Naive thymus-derived CD8-positive, alpha-beta T cell (primary cell): ENCODE measurements around the gene JMJD1C. TPM values are rescaled to one million over a fixed set of nuclear protein-coding genes. Genes with fewer than 3 reads are reported as not detected.
"Not testable (repeated sequence)": the region's sequence is repeated elsewhere in the genome, so short reads cannot be mapped to it uniquely, and the experiment has no call there.

Experiments
- ATAC-seq, 2 donors: fragments of 150-1000 bp; cut with Tn5 transposase in 1 of 2; sonication (Bioruptor Pico), chemical (Tn5 transposase) in 1 of 2; 1 replicate in 1 of 2; 2 replicates in 1 of 2; pipeline ENCODE4 v1.10.0; 2021; ENCODE audit warnings: mild to moderate bottlenecking in 2 of 2, moderate library complexity in 2 of 2
- POLR2A ChIA-PET: fragments of 350-600 bp; sonication (Branson Sonifier 250); formaldehyde crosslinking; loops from one replicate; lab custom pipeline; 2021; ENCODE audit warnings: antibody characterized with exemption; lab: Charles Lee
- DNase-seq, 10 donors: peaks; one replicate each; pipeline versions ENCODE4 v3.0.0 to v3.0.0-alpha.2; 2020 to 2022
- H3K27ac Mint-ChIP-seq, 10 donors: one replicate each; pipeline ENCODE4 v1.8.0; 2020 to 2022; ENCODE audit warnings: mild to moderate bottlenecking in 10 of 10, mixed read lengths in 10 of 10, moderate library complexity in 4 of 10, inconsistent platforms in 1 of 10
- H3K27me3 Mint-ChIP-seq, 5 donors: one replicate each; pipeline ENCODE4 v1.8.0; 2021 to 2022; ENCODE audit warnings: mixed read lengths in 5 of 5
- H3K36me3 Mint-ChIP-seq, 3 donors: one replicate each; pipeline ENCODE4 v1.8.0; 2020 to 2022; ENCODE audit warnings: mixed read lengths in 3 of 3, mild to moderate bottlenecking in 2 of 3, inconsistent platforms in 1 of 3
- H3K4me1 Mint-ChIP-seq, 4 donors: one replicate each; pipeline ENCODE4 v1.8.0; 2021 to 2022; ENCODE audit warnings: mixed read lengths in 4 of 4
- H3K4me3 Mint-ChIP-seq, 10 donors: one replicate each; pipeline ENCODE4 v1.8.0; 2020 to 2022; ENCODE audit warnings: mild to moderate bottlenecking in 10 of 10, mixed read lengths in 10 of 10, moderate library complexity in 6 of 10, inconsistent platforms in 1 of 10
- H3K9me3 Mint-ChIP-seq, 9 donors: one replicate each; pipeline ENCODE4 v1.8.0; 2020 to 2022; ENCODE audit warnings: mixed read lengths in 9 of 9, mild to moderate bottlenecking in 3 of 9, inconsistent platforms in 1 of 9, moderate library complexity in 1 of 9
- polyA plus RNA-seq, 3 donors: library from polyadenylated mRNA; unstranded; fragments of 300-500 nt; fragmentation: Illumina TruSeq; gene quantifications; one replicate each; pipeline ENCODE4 v1.2.3, GENCODE V29; 2021
- total RNA-seq, 8 experiments: library from RNA in 2 of 8; stranded (reverse) in 2 of 8; gene quantifications; one replicate each; pipeline ENCODE4 v1.2.3 and lab custom pipeline; 2021 to 2026

Gene JMJD1C
- total and polyA plus RNA-seq, 5 experiments from 2014 or later = 28.6 to 126 (median 51.9) TPM

GRCh38 chr10:63324495-63324854 is 141.3 kb downstream of the JMJD1C start:
- DNase-seq = no peak
- peaks cover 0 to 9% (median 5%) of the 10 kb centered on the region in 3 donors for H3K36me3 Mint-ChIP-seq
- no peaks in the 10 kb centered on the region for H3K27me3 Mint-ChIP-seq
- H3K4me1 Mint-ChIP-seq = peaks cover 2 to 9% (median 6%) of the 10 kb centered on the region in 4 donors
- POLR2A ChIA-PET = no interaction called here
- H3K27ac Mint-ChIP-seq = no peak overlapping the region
- no peaks in the 10 kb centered on the region for H3K9me3 Mint-ChIP-seq
- ATAC-seq = no peak
- no peak overlapping the region for H3K4me3 Mint-ChIP-seq

- H3K27me3 Mint-ChIP-seq = no peaks in the 10 kb centered on the region
- DNase-seq (no peak), ATAC-seq (no peak)
- no peak overlapping the region for H3K4me3 Mint-ChIP-seq
- peaks cover 0 to 10% (median 8%) of the 10 kb centered on the region in 3 donors for H3K36me3 Mint-ChIP-seq
- H3K9me3 Mint-ChIP-seq = no peaks in the 10 kb centered on the region
- peaks cover 2 to 9% (median 5%) of the 10 kb centered on the region in 4 donors for H3K4me1 Mint-ChIP-seq
- POLR2A ChIA-PET = no interaction called here
- H3K27ac Mint-ChIP-seq = peak overlapping the region in 1 of 10 donors; percentile 32
Measured at GRCh38 chr10:63323701-63324494, 141.9 kb downstream of the JMJD1C start.

DNA sequence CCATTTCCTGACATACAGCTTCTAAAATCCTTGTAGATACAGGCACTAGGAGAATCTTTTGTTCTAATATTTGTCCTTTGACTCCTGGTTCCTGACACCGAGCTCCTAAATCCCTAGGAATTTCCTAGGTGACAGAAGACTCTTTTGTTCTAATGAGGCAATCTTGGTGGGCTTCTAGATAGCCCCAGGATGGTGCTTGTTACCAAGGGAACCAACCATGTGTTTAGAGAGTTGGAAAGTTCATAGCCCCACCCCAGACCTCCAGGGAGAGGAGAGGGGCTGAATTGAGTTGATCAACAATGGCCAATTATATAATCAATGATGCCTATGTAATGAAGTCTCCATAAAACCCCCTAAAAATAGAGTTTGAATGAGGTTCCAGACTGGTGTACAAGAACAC is 145.1 kb downstream of the JMJD1C start:
- H3K27ac Mint-ChIP-seq = no peak overlapping the region
- H3K4me1 Mint-ChIP-seq = peaks cover 2 to 9% (median 3%) of the 10 kb centered on the region in 4 donors
- H3K36me3 Mint-ChIP-seq = peaks cover 0 to 12% (median 8%) of the 10 kb centered on the region in 3 donors
- H3K27me3 Mint-ChIP-seq = no peaks in the 10 kb centered on the region
- no peaks in the 10 kb centered on the region for H3K9me3 Mint-ChIP-seq
- ATAC-seq (no peak), DNase-seq (no peak)
- no peak overlapping the region for H3K4me3 Mint-ChIP-seq
- POLR2A ChIA-PET = no interaction called here

DNA sequence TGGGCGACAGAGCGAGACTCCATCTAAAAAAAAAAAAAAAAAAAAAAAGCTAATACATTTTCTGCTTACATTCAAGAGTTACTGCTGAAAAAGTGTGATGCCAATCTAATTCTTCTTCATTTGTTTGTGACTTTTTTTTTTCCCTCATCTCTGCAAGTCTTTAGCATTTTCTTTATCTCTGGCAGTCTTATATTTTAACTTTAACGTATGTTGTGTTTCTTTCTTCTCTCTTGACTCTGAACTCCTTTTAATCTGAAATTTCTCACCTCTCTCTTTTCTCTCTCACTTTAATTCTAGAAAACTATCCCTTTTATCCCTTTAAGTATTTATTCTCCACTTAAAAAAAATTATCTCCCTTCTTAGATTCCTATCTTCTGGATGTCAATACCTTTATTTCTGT is 146.5 kb downstream of the JMJD1C start:
- Mint-ChIP-seq H3K9me3 (no peaks in the 10 kb centered on the region), H3K4me3 (no peak overlapping the region), H3K27me3 (no peaks in the 10 kb centered on the region), H3K27ac (peak overlapping the region in 2 of 10 donors; percentile 39 to 69), H3K36me3 (peaks cover 0 to 14% (median 11%) of the 10 kb centered on the region in 3 donors), H3K4me1 (peaks cover 0 to 6% (median 2%) of the 10 kb centered on the region in 4 donors)
- no peak for ATAC-seq
- no peak for DNase-seq
- POLR2A ChIA-PET = no interaction called here

- Mint-ChIP-seq H3K27me3 (no peaks in the 10 kb centered on the region), H3K4me3 (no peak overlapping the region), H3K36me3 (peaks cover 0 to 17% (median 11%) of the 10 kb centered on the region in 3 donors), H3K9me3 (no peaks in the 10 kb centered on the region), H3K27ac (peak overlapping the region in 2 of 10 donors; percentile 27 to 35), H3K4me1 (peaks cover 0 to 6% (median 1%) of the 10 kb centered on the region in 4 donors)
- ATAC-seq = no peak
- DNase-seq = no peak
- POLR2A ChIA-PET = no interaction called here
Measured at GRCh38 chr10:63318491-63318890, 147.3 kb downstream of the JMJD1C start.

DNA sequence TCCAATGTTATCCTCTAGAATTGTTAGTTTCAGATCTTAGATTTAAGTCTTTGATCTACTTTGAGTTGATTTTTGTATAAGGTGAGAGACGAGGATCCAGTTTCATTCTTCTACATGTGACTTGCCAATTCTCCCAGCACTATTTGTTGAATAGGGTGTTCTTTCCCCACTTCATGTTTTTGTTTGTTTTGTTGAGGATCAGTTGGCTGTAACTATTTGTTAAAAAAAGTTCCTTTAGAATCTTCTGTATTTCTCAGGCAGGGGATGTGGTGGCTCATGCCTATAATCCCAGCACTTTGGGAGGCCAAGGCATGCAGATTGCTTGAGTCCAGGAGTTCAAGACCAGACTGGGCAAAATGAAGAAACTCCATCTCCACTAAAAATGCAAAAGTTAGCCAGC is 151.8 kb downstream of the JMJD1C start:
- Mint-ChIP-seq H3K4me1 (peaks cover 0 to 6% (median 1%) of the 10 kb centered on the region in 4 donors), H3K4me3 (no peak overlapping the region), H3K27me3 (no peaks in the 10 kb centered on the region), H3K27ac (peak overlapping the region in 7 of 10 donors; percentile 0 to 73 (median 23)), H3K9me3 (no peaks in the 10 kb centered on the region), H3K36me3 (peaks cover 0 to 8% (median 6%) of the 10 kb centered on the region in 3 donors)
- ATAC-seq = no peak
- DNase-seq = no peak
- POLR2A ChIA-PET = interaction anchor here (0.7 kb wide), 2 partner anchors 18 to 774 kb away, joined by 3 read pairs; no protein-coding TSS in a partner anchor

GRCh38 chr10:63313066-63313717 is 152.6 kb downstream of the JMJD1C start:
- ATAC-seq (no peak), DNase-seq (no peak)
- Mint-ChIP-seq H3K27me3 (no peaks in the 10 kb centered on the region), H3K27ac (peak overlapping the region in 4 of 10 donors; percentile 5 to 73 (median 30)), H3K4me1 (peaks cover 0 to 12% (median 9%) of the 10 kb centered on the region in 4 donors), H3K4me3 (no peak overlapping the region), H3K36me3 (peaks cover 0 to 12% (median 5%) of the 10 kb centered on the region in 3 donors), H3K9me3 (no peaks in the 10 kb centered on the region)
- POLR2A ChIA-PET = interaction anchor here (0.7 kb wide), 1 partner anchor 19 kb away, joined by 3 read pairs; no protein-coding TSS in a partner anchor

DNA sequence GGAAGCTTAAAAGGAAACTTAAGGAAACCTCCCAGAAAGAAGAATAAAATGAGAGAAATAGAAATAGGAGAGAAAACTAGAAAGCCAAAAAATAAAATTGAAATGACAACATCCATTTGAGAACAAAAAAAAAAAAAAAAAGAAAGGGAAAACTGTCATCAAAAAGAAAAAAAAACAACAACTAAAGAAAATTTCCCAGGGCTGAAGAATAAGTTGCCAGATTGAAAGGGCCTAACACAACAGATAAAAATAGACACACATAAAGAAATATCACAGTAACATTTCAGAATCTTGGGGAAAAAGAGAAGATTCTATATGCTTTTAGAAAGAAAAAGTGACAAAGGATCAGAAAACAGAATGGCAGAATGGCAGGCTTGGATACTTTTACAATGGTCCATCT is 157.1 kb downstream of the JMJD1C start:
- no peaks in the 10 kb centered on the region for H3K9me3 Mint-ChIP-seq
- H3K27me3 Mint-ChIP-seq = no peaks in the 10 kb centered on the region
- H3K27ac Mint-ChIP-seq = peak overlapping the region in 3 of 10 donors; percentile 38 to 76 (median 48)
- DNase-seq (no peak), ATAC-seq (no peak)
- POLR2A ChIA-PET = no interaction called here
- H3K36me3 Mint-ChIP-seq = peaks cover 0 to 10% (median 0%) of the 10 kb centered on the region in 3 donors
- no peak overlapping the region for H3K4me3 Mint-ChIP-seq
- H3K4me1 Mint-ChIP-seq = peaks cover 0 to 17% (median 9%) of the 10 kb centered on the region in 4 donors

- H3K36me3 Mint-ChIP-seq = peaks cover 0 to 9% (median 5%) of the 10 kb centered on the region in 3 donors
- POLR2A ChIA-PET = no interaction called here
- ATAC-seq = no peak
- no peak overlapping the region for H3K27ac Mint-ChIP-seq
- peaks cover 8 to 24% (median 14%) of the 10 kb centered on the region in 4 donors for H3K4me1 Mint-ChIP-seq
- no peaks in the 10 kb centered on the region for H3K27me3 Mint-ChIP-seq
- DNase-seq = no peak
- no peaks in the 10 kb centered on the region for H3K9me3 Mint-ChIP-seq
- H3K4me3 Mint-ChIP-seq = no peak overlapping the region
Measured at GRCh38 chr10:63304146-63304545, 161.6 kb downstream of the JMJD1C start.

GRCh38 chr10:63300801-63301200 is 165.0 kb downstream of the JMJD1C start:
- peaks cover 0 to 5% (median 2%) of the 10 kb centered on the region in 3 donors for H3K36me3 Mint-ChIP-seq

GRCh38 chr10:63297941-63298340 is 167.8 kb downstream of the JMJD1C start:
- ATAC-seq = no peak
- Mint-ChIP-seq H3K36me3 (peaks cover 0 to 4% (median 1%) of the 10 kb centered on the region in 3 donors), H3K4me3 (no peak overlapping the region), H3K9me3 (no peaks in the 10 kb centered on the region), H3K4me1 (peaks cover 9 to 24% (median 12%) of the 10 kb centered on the region in 4 donors), H3K27ac (no peak overlapping the region), H3K27me3 (no peaks in the 10 kb centered on the region)
- no peak for DNase-seq
- POLR2A ChIA-PET = no interaction called here

More at GRCh38 chr10:63300801-63301200, 165.0 kb downstream of the JMJD1C start:
- POLR2A ChIA-PET = no interaction called here
- Mint-ChIP-seq H3K27ac (peak overlapping the region in 2 of 10 donors; percentile 19 to 38), H3K27me3 (no peaks in the 10 kb centered on the region), H3K4me3 (no peak overlapping the region), H3K4me1 (peaks cover 2 to 14% (median 11%) of the 10 kb centered on the region in 4 donors), H3K9me3 (no peaks in the 10 kb centered on the region)
- DNase-seq (no peak), ATAC-seq (no peak)

DNA sequence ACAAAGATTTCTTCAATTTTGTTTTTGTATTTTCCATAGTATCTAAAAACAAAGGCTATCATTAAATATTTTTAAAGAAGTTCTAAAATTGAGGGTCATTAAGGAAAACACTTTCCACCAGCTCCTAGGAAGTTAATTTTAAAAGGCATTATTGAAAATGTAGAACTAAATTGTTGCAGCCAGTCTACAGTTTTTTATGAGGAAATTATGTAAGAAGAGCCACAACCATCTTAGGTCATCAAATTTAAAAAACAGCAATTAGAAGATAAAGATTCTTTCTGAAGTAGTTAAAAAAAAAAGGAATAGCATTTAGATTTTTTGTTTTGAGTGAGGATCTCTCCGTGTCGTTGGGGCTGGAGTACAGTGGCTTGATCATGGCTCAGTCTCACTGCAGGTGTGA is 171.0 kb downstream of the JMJD1C start:
- H3K4me3 Mint-ChIP-seq = no peak overlapping the region
- ATAC-seq = no peak
- no peaks in the 10 kb centered on the region for H3K9me3 Mint-ChIP-seq
- H3K4me1 Mint-ChIP-seq = peaks cover 3 to 20% (median 11%) of the 10 kb centered on the region in 4 donors
- POLR2A ChIA-PET = no interaction called here
- no peaks in the 10 kb centered on the region for H3K36me3 Mint-ChIP-seq
- DNase-seq = no peak
- H3K27me3 Mint-ChIP-seq = no peaks in the 10 kb centered on the region
- H3K27ac Mint-ChIP-seq = peak overlapping the region in 5 of 10 donors; percentile 8 to 48 (median 20)

DNA sequence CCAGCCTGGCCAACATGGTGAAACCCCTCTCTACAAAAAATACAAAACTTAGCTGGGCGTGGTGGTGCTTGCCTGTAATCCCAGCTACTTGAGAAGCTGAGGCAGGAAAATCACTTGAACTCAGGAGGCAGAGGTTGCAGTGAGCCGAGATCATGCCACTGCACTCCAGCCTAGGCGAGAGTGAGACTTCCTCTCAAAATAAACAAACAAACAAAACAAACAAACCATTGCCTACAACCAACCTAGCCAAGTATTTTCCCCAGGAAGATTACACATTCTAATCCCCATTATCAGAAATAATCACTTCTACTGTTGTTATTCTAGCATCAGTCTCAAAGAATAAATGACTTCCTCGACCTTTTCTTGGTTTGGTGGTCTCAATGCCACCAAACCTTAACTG is 172.9 kb downstream of the JMJD1C start:
- ATAC-seq = not testable (repeated sequence)
- H3K27ac Mint-ChIP-seq = peak overlapping the region in 1 of 10 donors; percentile 5

More for the DNA sequence above, 172.9 kb downstream of the JMJD1C start:
- peaks cover 3 to 14% (median 11%) of the 10 kb centered on the region in 4 donors for H3K4me1 Mint-ChIP-seq
- H3K36me3 Mint-ChIP-seq, H3K27me3 Mint-ChIP-seq, DNase-seq, POLR2A ChIA-PET, H3K9me3 Mint-ChIP-seq, H3K4me3 Mint-ChIP-seq: not testable (repeated sequence)
